ENCODE data around the gene PARD6B. TPM values are rescaled to one million over a fixed set of nuclear protein-coding genes. Genes with fewer than 3 reads are reported as not detected.

PARD6B gene
- total and polyA plus RNA-seq, 8 donors: 3.1 to 17.8 (median 10.6) TPM

DNA sequence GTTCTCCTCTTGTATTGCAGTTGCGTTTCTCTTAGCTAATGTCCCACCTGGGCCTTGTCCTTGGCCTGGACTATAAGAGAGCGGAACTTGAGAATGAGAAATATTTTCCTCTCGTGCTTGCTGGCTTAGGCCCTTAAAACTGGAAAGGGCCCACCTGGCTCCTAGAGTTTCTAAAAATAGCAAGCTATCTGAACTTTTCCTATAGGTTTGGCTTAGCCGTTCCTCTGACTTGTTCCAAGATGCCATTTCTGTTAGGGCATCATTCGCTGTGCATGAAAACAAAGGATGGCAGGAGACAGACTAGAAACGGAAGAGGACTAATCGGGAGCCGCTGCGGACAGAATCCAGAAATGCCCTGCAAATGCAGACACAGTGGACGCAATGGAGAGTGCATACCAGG lies 44.6 kb upstream of the PARD6B start:
- 68 to 77% methylated on average over 10 of the region's 10 CpGs for whole genome bisulfite sequencing, 2 donors
- H3K36me3 ChIP-seq: no peaks in the 10 kb centered on the region
- ATAC-seq: no peak
- no peak for FAIRE-seq
- H3K4me3 ChIP-seq: no peak overlapping the region
- intact Hi-C loops (cut with DNase I): no loop called here
- H3K4me1 ChIP-seq: peaks cover 9 to 13% (median 12%) of the 10 kb centered on the region in 3 donors
- H3K27me3 ChIP-seq: no peaks in the 10 kb centered on the region
- no peak for DNase-seq
- TF ChIP-seq CTCF (IDR thresholded peaks at IDR 0.05): no peak
- H3K27ac ChIP-seq: no peak overlapping the region
- no peaks in the 10 kb centered on the region for H3K9me3 ChIP-seq

GRCh38 chr20:50688256-50688975 lies 43.0 kb upstream of the PARD6B start:
- H3K4me1 ChIP-seq: peaks cover 9 to 13% (median 11%) of the 10 kb centered on the region in 3 donors
- no peak overlapping the region for H3K27ac ChIP-seq
- no peaks in the 10 kb centered on the region for H3K27me3 ChIP-seq
- no peaks in the 10 kb centered on the region for H3K9me3 ChIP-seq
- no peak for TF ChIP-seq CTCF (IDR thresholded peaks at IDR 0.05)
- FAIRE-seq (no peak), DNase-seq (no peak), ATAC-seq (no peak)
- H3K4me3 ChIP-seq: no peak overlapping the region
- WGBS, 2 donors: 90 to 91% methylated on average over 8 of the region's 8 CpGs
- H3K36me3 ChIP-seq: no peaks in the 10 kb centered on the region
- intact Hi-C loops (cut with DNase I): no loop called here

- FAIRE-seq: no peak
- Histone ChIP-seq H3K27me3 (no peaks in the 10 kb centered on the region), H3K9me3 (no peaks in the 10 kb centered on the region), H3K4me3 (peak overlapping the region in 1 of 4 donors; percentile 26), H3K27ac (peak overlapping the region in 2 of 4 donors; percentile 53 to 62), H3K4me1 (peaks cover 9 to 13% (median 11%) of the 10 kb centered on the region in 3 donors), H3K36me3 (no peaks in the 10 kb centered on the region)
- peak in 5 of 6 donors; percentile 44 to 89 (median 70) for DNase-seq
- TF ChIP-seq CTCF (IDR thresholded peaks at IDR 0.05): no peak
- 6 to 13% methylated on average over 10 of the region's 10 CpGs for WGBS, 2 donors
- peak; percentile 74 to 89 (median 84) for ATAC-seq
- intact Hi-C loops (cut with DNase I): no loop called here
Observed at GRCh38 chr20:50689864-50690649, 41.3 kb upstream of the PARD6B start.

DNA sequence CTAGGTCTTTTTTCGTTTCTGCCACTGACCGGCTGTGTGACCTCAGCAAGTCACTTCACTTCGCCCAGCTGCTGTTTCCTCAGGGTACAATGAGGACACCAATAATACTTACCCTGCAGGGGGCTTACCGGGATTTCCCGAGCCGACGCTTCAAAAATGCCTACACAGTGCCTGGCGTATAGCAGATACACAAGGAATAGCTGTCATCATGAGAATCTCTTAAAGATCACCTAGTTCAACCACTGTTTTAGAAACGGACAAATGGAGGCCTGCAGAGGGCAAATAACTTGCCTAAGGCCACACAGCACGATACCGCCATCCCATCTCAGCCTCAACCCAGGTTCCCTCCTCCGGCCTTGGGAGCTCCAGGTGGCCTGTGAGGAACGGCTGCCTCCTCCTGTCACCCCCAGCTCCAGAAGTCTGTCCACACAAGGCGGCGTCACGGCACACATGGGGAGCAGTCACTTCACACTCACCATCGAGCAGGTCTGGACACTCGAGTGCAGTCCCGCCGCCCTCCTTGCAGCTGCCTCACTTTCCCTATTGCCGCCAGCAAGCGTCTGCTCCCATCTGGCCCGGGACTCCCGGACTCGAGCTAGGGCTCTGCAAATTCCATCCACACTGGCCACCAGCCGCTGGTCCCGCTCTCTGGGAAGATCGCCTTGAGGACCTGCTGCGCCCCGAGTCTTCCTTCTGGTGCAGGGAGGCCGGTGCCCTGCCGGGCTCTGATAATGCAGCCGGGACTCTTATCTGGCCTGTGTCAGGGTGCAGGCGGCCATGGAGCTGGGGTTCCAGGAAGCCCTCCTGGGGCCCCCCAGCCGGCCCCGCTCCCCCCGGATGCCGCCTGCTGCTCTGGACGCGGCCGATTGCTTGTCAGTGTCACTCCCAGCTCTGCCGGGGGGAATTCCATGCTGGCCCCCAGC lies 40.5 kb upstream of the PARD6B start, which contains the start of gene RIPOR3:
Gene RIPOR3 (minus strand): TSS at position 893 of the 923 bp plus-strand sequence. CDS start 414 bp downstream, at position 479.
- WGBS, 2 donors: 53 to 68% methylated on average over 42 of the region's 42 CpGs
- no peak for TF ChIP-seq CTCF (IDR thresholded peaks at IDR 0.05)
- Histone ChIP-seq H3K4me3 (peak within 1 kb of the TSS in 2 of 4 donors; percentile 23 to 26), H3K4me1 (peaks cover 9 to 13% (median 11%) of the 10 kb centered on the region in 3 donors), H3K27ac (peak within 1 kb of the TSS in 2 of 4 donors; percentile 23 to 62), H3K27me3 (no peaks in the 10 kb centered on the region), H3K9me3 (no peaks in the 10 kb centered on the region), H3K36me3 (no peaks in the 10 kb centered on the region)
- FAIRE-seq (no peak), DNase-seq (peak in 1 of 6 donors; percentile 71), ATAC-seq (peak in 3 of 4 donors; percentile 18 to 32 (median 31))
- intact Hi-C loops (cut with DNase I): no loop called here
